Neural cell (in vitro differentiated cells): ENCODE results near the gene RGL1. TPM values are rescaled to one million over a fixed set of nuclear protein-coding genes. Genes with fewer than 3 reads are reported as not detected.

Experiments used
- H2AFZ ChIP-seq: fragments of 200-600, 300-800 bp; sonication (generic), shearing (Covaris generic); 2 replicates; pipeline ENCODE4 v1.6.0; 2014; ENCODE audit warnings: low read depth, mild to moderate bottlenecking, antibody characterized with exemption, low read length, moderate library complexity
- H3F3A ChIP-seq: fragments of 200-600 bp; shearing (Covaris generic); 2 replicates; pipeline ENCODE4 v1.6.1; 2016; ENCODE audit warnings: mild to moderate bottlenecking, moderate library complexity, mixed read lengths, antibody characterized with exemption, low read length; ENCODE audit not compliant: insufficient read depth, poor library complexity, severe bottlenecking
- H3K27ac ChIP-seq: fragments of 200-600, 300-800 bp; sonication (generic), shearing (Covaris generic); 2 replicates; pipeline ENCODE4 v1.5.1; 2014; ENCODE audit warnings: mild to moderate bottlenecking, low read length, moderate library complexity
- H3K27me3 ChIP-seq: fragments of 300-800, 200-600 bp; sonication (generic), shearing (Covaris generic); 2 replicates; pipeline ENCODE4 v1.6.0; 2014; ENCODE audit warnings: mild to moderate bottlenecking, low read depth, low read length, moderate library complexity; ENCODE audit not compliant: insufficient read depth
- H3K36me3 ChIP-seq: fragments of 300-800, 200-600 bp; sonication (generic), shearing (Covaris generic); 2 replicates; pipeline ENCODE4 v1.5.1; 2014; ENCODE audit warnings: mild to moderate bottlenecking, antibody characterized with exemption, low read length, moderate library complexity; ENCODE audit not compliant: insufficient read depth
- H3K4me2 ChIP-seq: fragments of 300-800, 200-600 bp; sonication (generic), shearing (Covaris generic); 2 replicates; pipeline ENCODE4 v1.6.0; 2014; ENCODE audit warnings: mild to moderate bottlenecking, low read length
- H3K4me3 ChIP-seq: fragments of 300-800, 200-600 bp; sonication (generic), shearing (Covaris generic); 2 replicates; pipeline ENCODE4 v1.5.1; 2014; ENCODE audit warnings: mild to moderate bottlenecking, low read length, moderate library complexity
- H3K79me2 ChIP-seq: fragments of 200-600 bp; shearing (Covaris generic); replicated peaks from 2 replicates; pipeline ENCODE4 v1.6.0; 2014; ENCODE audit warnings: mild to moderate bottlenecking, low read length, moderate library complexity; ENCODE audit not compliant: insufficient read depth
- H3K9ac ChIP-seq: fragments of 300-800, 200-600 bp; sonication (generic), shearing (Covaris generic); 2 replicates; pipeline ENCODE4 v1.6.1; 2016; ENCODE audit warnings: mild to moderate bottlenecking, low read length, mixed read lengths
- H3K9me2 ChIP-seq: fragments of 200-600 bp; shearing (Covaris generic); 2 replicates; pipeline ENCODE4 v1.6.1; 2016; ENCODE audit warnings: mild to moderate bottlenecking, low read length, mixed read lengths; ENCODE audit not compliant: insufficient read depth
- H3K9me3 ChIP-seq: fragments of 200-600, 300-800 bp; sonication (generic), shearing (Covaris generic); 2 replicates; pipeline ENCODE4 v1.6.1; 2016; ENCODE audit warnings: mild to moderate bottlenecking, mixed run types, low read length, moderate library complexity, mixed read lengths
- H4K20me1 ChIP-seq: fragments of 200-600 bp; shearing (Covaris generic); 2 replicates; pipeline ENCODE4 v1.6.1; 2016; ENCODE audit warnings: mild to moderate bottlenecking, mixed run types; ENCODE audit not compliant: insufficient read depth
- CTCF ChIP-seq: fragments of 450-650 bp; IDR thresholded peaks from 2 replicates; pipeline ENCODE4 v1.5.1; 2014; ENCODE audit warnings: antibody characterized with exemption, mild to moderate bottlenecking, moderate library complexity; ENCODE audit not compliant: poor library complexity, severe bottlenecking
- EP300 ChIP-seq: fragments of 450-650 bp; conservative IDR thresholded peaks from 2 replicates; pipeline ENCODE4 v1.6.1; 2014; ENCODE audit warnings: antibody characterized with exemption, mild to moderate bottlenecking, moderate library complexity; ENCODE audit not compliant: poor library complexity, severe bottlenecking
- EZH2 ChIP-seq: fragments of 200-600, 300-800 bp; shearing (Covaris generic), sonication (generic); IDR thresholded peaks from 2 replicates; pipeline ENCODE4 v1.6.1; 2014; ENCODE audit warnings: antibody characterized with exemption, low read length, borderline replicate concordance, mild to moderate bottlenecking; ENCODE audit not compliant: insufficient read depth, poor library complexity, severe bottlenecking
- MXI1 ChIP-seq: fragments of 450-650 bp; conservative IDR thresholded peaks from 2 replicates; pipeline ENCODE4 v1.6.1; 2014; ENCODE audit warnings: antibody characterized with exemption, mild to moderate bottlenecking; ENCODE audit not compliant: poor library complexity, severe bottlenecking
- POLR2AphosphoS5 ChIP-seq: IDR thresholded peaks from 2 replicates; pipeline ENCODE4 v1.6.1; 2012
- RAD21 ChIP-seq: fragments of 450-650 bp; conservative IDR thresholded peaks from 2 replicates; pipeline ENCODE4 v1.6.1; 2014; ENCODE audit warnings: antibody characterized with exemption, mild to moderate bottlenecking, moderate library complexity
- REST ChIP-seq: IDR thresholded peaks from 2 replicates; pipeline ENCODE4 v1.6.1; 2012; ENCODE audit warnings: borderline replicate concordance
- SMC3 ChIP-seq: fragments of 450-650 bp; conservative IDR thresholded peaks from 2 replicates; pipeline ENCODE4 v1.6.1; 2014; ENCODE audit warnings: antibody characterized with exemption, mild to moderate bottlenecking, moderate library complexity; ENCODE audit not compliant: poor library complexity
- TAF1 ChIP-seq: IDR thresholded peaks from 2 replicates; pipeline ENCODE4 v1.6.1; 2012; ENCODE audit warnings: low read depth
- polyA plus RNA-seq: library from polyadenylated mRNA; depleted of rRNA; stranded (reverse); fragments of >200 nt; gene quantifications from 2 replicates; pipeline ENCODE4 v1.2.3, GENCODE V29; 2014

Gene RGL1
- polyA plus RNA-seq, 1 donor from 2014 or later = 14.7 TPM

GRCh38 chr1:183953031-183953430 lies 148.1 kb downstream of the RGL1 start:
- H3K79me2 ChIP-seq = no peaks in the 10 kb centered on the region
- H3K4me2 ChIP-seq = no peak overlapping the region
- no peaks in the 10 kb centered on the region for H3K9me2 ChIP-seq
- no peak for TF ChIP-seq REST
- TF ChIP-seq SMC3 = no peak
- no peak for TF ChIP-seq RAD21
- TF ChIP-seq EZH2 = no peak
- no peak for TF ChIP-seq POLR2AphosphoS5
- TF ChIP-seq EP300 = no peak
- no peak for TF ChIP-seq TAF1
- no peak for TF ChIP-seq MXI1
- no peak for TF ChIP-seq CTCF
- H3F3A ChIP-seq = no peaks in the 10 kb centered on the region
- no peak overlapping the region for H3K9ac ChIP-seq
- H3K9me3 ChIP-seq = no peaks in the 10 kb centered on the region
- no peak overlapping the region for H3K27ac ChIP-seq
- H3K4me3 ChIP-seq = no peak overlapping the region
- H4K20me1 ChIP-seq = no peaks in the 10 kb centered on the region
- H3K36me3 ChIP-seq = no peaks in the 10 kb centered on the region
- no peak overlapping the region for H2AFZ ChIP-seq
- H3K27me3 ChIP-seq = no peaks in the 10 kb centered on the region

GRCh38 chr1:183954496-183954895 lies 149.6 kb downstream of the RGL1 start:
- Histone ChIP-seq H3K36me3 (no peaks in the 10 kb centered on the region), H3K27me3 (no peaks in the 10 kb centered on the region), H3K4me3 (no peak overlapping the region), H3K9me2 (no peaks in the 10 kb centered on the region), H3K27ac (no peak overlapping the region), H3K9me3 (no peaks in the 10 kb centered on the region), H3F3A (no peaks in the 10 kb centered on the region), H4K20me1 (no peaks in the 10 kb centered on the region), H3K79me2 (no peaks in the 10 kb centered on the region), H3K9ac (no peak overlapping the region), H2AFZ (no peak overlapping the region), H3K4me2 (no peak overlapping the region)
- TF ChIP-seq SMC3 (no peak), EZH2 (no peak), POLR2AphosphoS5 (no peak), RAD21 (no peak), MXI1 (no peak), EP300 (no peak), REST (no peak)
